ENCODE data around the gene ZNF22.

ZNF22 gene

GRCh38 chr10:44975431-44976331 is 25.0 kb upstream of the ZNF22 start:
- no peak for DNase-seq

GRCh38 chr10:44976352-44977198 is 24.1 kb upstream of the ZNF22 start:
- DNase-seq = no peak

GRCh38 chr10:44977287-44978212 is 23.2 kb upstream of the ZNF22 start:
- DNase-seq = no peak

GRCh38 chr10:44978213-44978569 is 22.5 kb upstream of the ZNF22 start:
- no peak for DNase-seq

GRCh38 chr10:44978570-44979280 is 22.0 kb upstream of the ZNF22 start, which contains the start of gene DEPP1:
Gene DEPP1 (minus strand): TSS chr10:44978809. CDS start chr10:44978030, 779 bp downstream.
- peak in 20 of 56 donors; percentile 25 to 70 (median 40) for DNase-seq

GRCh38 chr10:44979281-44980191 is 21.2 kb upstream of the ZNF22 start:
- no peak for DNase-seq

GRCh38 chr10:44980309-44981171 is 20.2 kb upstream of the ZNF22 start:
- DNase-seq = no peak

- peak in 7 of 56 donors; percentile 29 to 78 (median 34) for DNase-seq
Measured at GRCh38 chr10:44981172-44982113, 19.3 kb upstream of the ZNF22 start.

GRCh38 chr10:44982114-44982460 is 18.6 kb upstream of the ZNF22 start:
- DNase-seq = no peak

GRCh38 chr10:44982496-44982895 is 18.2 kb upstream of the ZNF22 start:
- no peak for DNase-seq

GRCh38 chr10:44983066-44983894 is 17.4 kb upstream of the ZNF22 start:
- DNase-seq = no peak

GRCh38 chr10:44983895-44984278 is 16.8 kb upstream of the ZNF22 start:
- DNase-seq = no peak

GRCh38 chr10:44984671-44985101 is 16.0 kb upstream of the ZNF22 start:
- DNase-seq = no peak

- no peak for DNase-seq
Measured at GRCh38 chr10:44985175-44985681, 15.5 kb upstream of the ZNF22 start.

- no peak for DNase-seq
Measured at GRCh38 chr10:44986179-44986578, 14.5 kb upstream of the ZNF22 start.

- DNase-seq = no peak
Measured at GRCh38 chr10:44986670-44987069, 14.1 kb upstream of the ZNF22 start.
